Memory B cell (primary cell): ENCODE results near the gene CDH12.

ENCODE experiments used
- ATAC-seq: fragments of 150-1000 bp; cut with Tn5 transposase; 2 replicates; pipeline ENCODE4 v1.10.0; 2021; ENCODE audit warnings: low read depth, mild to moderate bottlenecking, moderate library complexity
- DNase-seq, 2 donors: peaks; one replicate each; pipeline ENCODE4 v3.0.0; 2022; ENCODE audit warnings: low spot score in 2 of 2
- H3K27ac Mint-ChIP-seq: one replicate; pipeline ENCODE4 v1.8.0; 2022; ENCODE audit warnings: mild to moderate bottlenecking, moderate library complexity, mixed read lengths
- H3K27me3 Mint-ChIP-seq: one replicate; pipeline ENCODE4 v1.8.0; 2022; ENCODE audit warnings: mixed read lengths
- H3K36me3 Mint-ChIP-seq: one replicate; pipeline ENCODE4 v1.8.0; 2022; ENCODE audit warnings: mild to moderate bottlenecking, mixed read lengths
- H3K4me1 Mint-ChIP-seq: one replicate; pipeline ENCODE4 v1.8.0; 2022; ENCODE audit warnings: mixed read lengths
- H3K4me3 Mint-ChIP-seq: one replicate; pipeline ENCODE4 v1.8.0; 2022; ENCODE audit warnings: mild to moderate bottlenecking, moderate library complexity, mixed read lengths
- H3K9me3 Mint-ChIP-seq: one replicate; pipeline ENCODE4 v1.8.0; 2022; ENCODE audit warnings: mixed read lengths

The CDH12 gene

DNA sequence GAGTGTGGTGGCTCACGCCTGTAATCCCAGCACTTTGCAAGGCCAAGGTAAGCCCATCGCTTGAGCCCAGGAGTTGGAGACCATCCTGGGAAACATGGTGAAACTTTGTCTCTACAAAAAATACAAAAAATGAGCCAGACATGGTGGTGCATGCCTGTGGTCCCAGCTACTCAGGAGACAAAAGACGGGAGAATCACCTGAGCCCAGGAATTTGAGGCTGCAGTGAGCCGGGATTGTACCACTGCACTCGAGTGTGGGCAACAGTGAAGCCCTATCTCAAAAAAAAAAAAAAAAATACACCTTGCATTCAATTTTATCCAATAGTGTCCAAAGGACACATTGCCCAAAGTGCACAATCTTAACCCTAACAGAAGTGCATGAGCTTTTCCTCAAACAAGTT lies 372.8 kb downstream of the CDH12 start:
- H3K4me3 Mint-ChIP-seq: no peak overlapping the region
- no peak for DNase-seq
- H3K27ac Mint-ChIP-seq: no peak overlapping the region
- no peaks in the 10 kb centered on the region for H3K27me3 Mint-ChIP-seq
- no peaks in the 10 kb centered on the region for H3K4me1 Mint-ChIP-seq
- ATAC-seq: no peak
- no peaks in the 10 kb centered on the region for H3K9me3 Mint-ChIP-seq
- no peaks in the 10 kb centered on the region for H3K36me3 Mint-ChIP-seq

GRCh38 chr5:22473886-22474285 lies 379.3 kb downstream of the CDH12 start:
- Mint-ChIP-seq H3K9me3 (peaks cover 5% of the 10 kb centered on the region), H3K27me3 (no peaks in the 10 kb centered on the region), H3K36me3 (no peaks in the 10 kb centered on the region), H3K4me3 (no peak overlapping the region), H3K4me1 (no peaks in the 10 kb centered on the region), H3K27ac (no peak overlapping the region)
- DNase-seq (no peak), ATAC-seq (no peak)

GRCh38 chr5:22471154-22471553 lies 382.0 kb downstream of the CDH12 start:
- Mint-ChIP-seq H3K27me3 (no peaks in the 10 kb centered on the region), H3K4me3 (no peak overlapping the region), H3K9me3 (peaks cover 7% of the 10 kb centered on the region), H3K27ac (no peak overlapping the region), H3K36me3 (no peaks in the 10 kb centered on the region), H3K4me1 (no peaks in the 10 kb centered on the region)
- DNase-seq (no peak), ATAC-seq (no peak)

- Mint-ChIP-seq H3K27me3 (no peaks in the 10 kb centered on the region), H3K9me3 (peaks cover 10% of the 10 kb centered on the region), H3K4me3 (no peak overlapping the region), H3K36me3 (no peaks in the 10 kb centered on the region), H3K27ac (no peak overlapping the region), H3K4me1 (no peaks in the 10 kb centered on the region)
- ATAC-seq (no peak), DNase-seq (no peak)
Observed at GRCh38 chr5:22470408-22470807, 382.7 kb downstream of the CDH12 start.

DNA sequence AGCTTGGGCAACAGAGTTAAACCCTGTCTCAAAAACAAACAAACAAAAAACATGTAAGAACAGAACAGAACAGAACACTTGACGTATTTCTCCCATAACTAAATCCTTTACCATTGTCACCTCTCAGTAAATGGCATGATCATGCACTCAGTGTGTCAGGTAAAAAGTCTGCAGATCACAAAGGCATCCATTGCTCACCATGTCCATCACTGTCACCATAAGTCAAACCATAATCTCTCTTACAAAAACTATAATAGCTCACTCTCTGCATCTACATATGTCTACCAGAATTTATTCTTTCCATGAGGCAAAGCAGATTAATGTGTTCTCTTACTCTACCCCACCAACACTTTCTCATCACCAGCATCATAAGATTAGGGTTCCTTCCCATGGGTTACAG lies 387.5 kb downstream of the CDH12 start:
- H3K9me3 Mint-ChIP-seq: peaks cover 9% of the 10 kb centered on the region
- ATAC-seq (no peak), DNase-seq (no peak)
- H3K4me1 Mint-ChIP-seq: no peaks in the 10 kb centered on the region
- H3K36me3 Mint-ChIP-seq: no peaks in the 10 kb centered on the region
- no peak overlapping the region for H3K27ac Mint-ChIP-seq
- H3K4me3 Mint-ChIP-seq: no peak overlapping the region
- no peaks in the 10 kb centered on the region for H3K27me3 Mint-ChIP-seq

DNA sequence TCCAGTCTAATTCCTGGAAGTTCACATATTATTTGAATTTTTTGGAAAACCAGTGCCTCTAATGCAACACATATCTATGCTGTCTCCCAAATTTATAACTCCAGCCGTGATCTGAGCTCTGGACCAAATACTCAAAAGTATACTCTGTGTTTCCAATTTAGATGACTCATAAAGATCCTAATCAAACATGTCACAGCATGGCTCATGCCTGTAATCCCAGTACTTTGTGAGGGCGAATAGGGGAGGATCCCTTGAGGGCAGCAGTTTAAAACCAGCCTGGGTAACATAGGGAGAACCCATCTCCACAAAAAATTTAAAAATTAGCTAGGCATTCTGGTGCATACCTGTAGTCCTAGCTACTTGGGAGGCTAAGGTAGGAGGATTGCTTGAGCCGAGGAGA lies 388.0 kb downstream of the CDH12 start:
- H3K9me3 Mint-ChIP-seq: peaks cover 9% of the 10 kb centered on the region
- no peaks in the 10 kb centered on the region for H3K36me3 Mint-ChIP-seq
- H3K4me1 Mint-ChIP-seq: no peaks in the 10 kb centered on the region
- ATAC-seq (no peak), DNase-seq (no peak)
- no peak overlapping the region for H3K4me3 Mint-ChIP-seq
- H3K27ac Mint-ChIP-seq: no peak overlapping the region
- H3K27me3 Mint-ChIP-seq: no peaks in the 10 kb centered on the region

GRCh38 chr5:22460189-22460588 lies 393.0 kb downstream of the CDH12 start:
- Mint-ChIP-seq H3K9me3 (peaks cover 8% of the 10 kb centered on the region), H3K27me3 (no peaks in the 10 kb centered on the region)
- no peak for ATAC-seq

GRCh38 chr5:22432905-22433304 lies 420.2 kb downstream of the CDH12 start:
- Mint-ChIP-seq H3K9me3 (no peaks in the 10 kb centered on the region), H3K27me3 (no peaks in the 10 kb centered on the region), H3K4me3 (no peak overlapping the region), H3K36me3 (no peaks in the 10 kb centered on the region), H3K4me1 (no peaks in the 10 kb centered on the region), H3K27ac (no peak overlapping the region)
- ATAC-seq (no peak), DNase-seq (no peak)

More at GRCh38 chr5:22460189-22460588, 393.0 kb downstream of the CDH12 start:
- Mint-ChIP-seq H3K36me3 (no peaks in the 10 kb centered on the region), H3K4me1 (no peaks in the 10 kb centered on the region), H3K4me3 (no peak overlapping the region), H3K27ac (no peak overlapping the region)
- DNase-seq: no peak

DNA sequence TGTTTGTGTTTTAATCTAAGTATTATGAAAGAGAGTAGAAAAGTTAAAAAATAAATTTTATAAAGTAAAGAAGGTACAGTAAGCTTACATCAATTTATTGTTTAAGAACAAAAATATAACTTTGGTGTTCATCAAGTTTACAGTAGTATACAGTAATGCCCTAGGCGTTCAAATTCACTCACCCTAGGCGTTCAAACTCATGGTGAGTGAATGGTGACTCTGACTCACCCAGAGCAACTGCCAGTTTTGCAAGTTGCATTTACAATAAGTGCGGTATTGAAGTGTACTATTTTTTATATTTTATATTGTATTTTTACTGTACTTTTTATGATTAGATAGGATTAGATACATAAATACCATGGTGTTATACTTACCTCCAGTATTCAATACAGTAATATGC lies 421.3 kb downstream of the CDH12 start:
- DNase-seq (no peak), ATAC-seq (no peak)
- no peaks in the 10 kb centered on the region for H3K4me1 Mint-ChIP-seq
- no peak overlapping the region for H3K27ac Mint-ChIP-seq
- no peak overlapping the region for H3K4me3 Mint-ChIP-seq
- H3K9me3 Mint-ChIP-seq: peaks cover 1% of the 10 kb centered on the region
- H3K27me3 Mint-ChIP-seq: no peaks in the 10 kb centered on the region
- H3K36me3 Mint-ChIP-seq: no peaks in the 10 kb centered on the region

GRCh38 chr5:22431406-22431805 lies 421.7 kb downstream of the CDH12 start:
- ATAC-seq (no peak), DNase-seq (no peak)
- H3K9me3 Mint-ChIP-seq: peaks cover 2% of the 10 kb centered on the region
- no peaks in the 10 kb centered on the region for H3K4me1 Mint-ChIP-seq
- no peak overlapping the region for H3K4me3 Mint-ChIP-seq
- no peaks in the 10 kb centered on the region for H3K27me3 Mint-ChIP-seq
- no peak overlapping the region for H3K27ac Mint-ChIP-seq
- H3K36me3 Mint-ChIP-seq: no peaks in the 10 kb centered on the region

- Mint-ChIP-seq H3K36me3 (no peaks in the 10 kb centered on the region), H3K4me1 (no peaks in the 10 kb centered on the region), H3K4me3 (no peak overlapping the region), H3K27me3 (no peaks in the 10 kb centered on the region), H3K9me3 (no peaks in the 10 kb centered on the region), H3K27ac (no peak overlapping the region)
- ATAC-seq (no peak), DNase-seq (no peak)
Observed at GRCh38 chr5:22411554-22412349, 441.4 kb downstream of the CDH12 start.

GRCh38 chr5:22391956-22392355 lies 461.2 kb downstream of the CDH12 start:
- no peak overlapping the region for H3K27ac Mint-ChIP-seq
- no peaks in the 10 kb centered on the region for H3K36me3 Mint-ChIP-seq
- H3K9me3 Mint-ChIP-seq: peaks cover 3% of the 10 kb centered on the region
- no peak overlapping the region for H3K4me3 Mint-ChIP-seq
- DNase-seq (no peak), ATAC-seq (no peak)
- H3K4me1 Mint-ChIP-seq: no peaks in the 10 kb centered on the region
- no peaks in the 10 kb centered on the region for H3K27me3 Mint-ChIP-seq

DNA sequence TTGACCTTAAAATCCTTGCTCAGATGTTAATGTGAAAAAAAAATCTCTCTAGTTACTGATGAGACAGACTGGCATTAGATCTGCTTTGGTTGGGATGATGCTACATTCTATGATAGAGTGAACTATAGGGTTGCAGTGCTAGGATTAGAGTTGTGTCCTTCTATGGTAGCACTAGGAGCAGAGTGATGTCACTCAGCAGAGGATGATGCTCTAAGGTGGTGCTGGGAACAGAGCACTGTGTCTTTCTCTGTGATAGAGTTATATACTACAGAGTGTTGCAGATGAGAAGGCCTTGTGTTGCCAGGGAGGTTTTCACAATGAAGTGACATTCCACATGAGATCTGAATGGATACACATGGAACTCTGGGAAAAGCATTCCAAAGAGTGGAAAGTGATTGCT lies 462.3 kb downstream of the CDH12 start:
- H3K36me3 Mint-ChIP-seq: no peaks in the 10 kb centered on the region
- H3K4me3 Mint-ChIP-seq: no peak overlapping the region
- H3K9me3 Mint-ChIP-seq: peaks cover 3% of the 10 kb centered on the region
- no peaks in the 10 kb centered on the region for H3K4me1 Mint-ChIP-seq
- H3K27me3 Mint-ChIP-seq: no peaks in the 10 kb centered on the region
- ATAC-seq (no peak), DNase-seq (no peak)
- no peak overlapping the region for H3K27ac Mint-ChIP-seq

- H3K4me1 Mint-ChIP-seq: no peaks in the 10 kb centered on the region
- H3K27ac Mint-ChIP-seq: no peak overlapping the region
- no peak for ATAC-seq
- no peak overlapping the region for H3K4me3 Mint-ChIP-seq
- no peaks in the 10 kb centered on the region for H3K27me3 Mint-ChIP-seq
- H3K9me3 Mint-ChIP-seq: peaks cover 9% of the 10 kb centered on the region
- no peaks in the 10 kb centered on the region for H3K36me3 Mint-ChIP-seq
- no peak for DNase-seq
Observed at GRCh38 chr5:22372826-22373660, 480.1 kb downstream of the CDH12 start.
